Spinal cord (tissue), 10 donors: ENCODE results near the gene FBXL4. TPM values are rescaled to one million over a fixed set of nuclear protein-coding genes. Genes with fewer than 3 reads are reported as not detected.

ENCODE experiments used
- DNase-seq, 6 donors: peaks; one replicate each; pipeline versions ENCODE4 v3.0.0 to v3.0.0-alpha.2; 2013 to 2015; ENCODE audit warnings: low spot score in 6 of 6, low read depth in 4 of 6
- H3K27ac ChIP-seq: one replicate; pipeline ENCODE4 v1.5.1; 2013; ENCODE audit warnings: low read depth, low read length, control low read depth
- H3K27me3 ChIP-seq: one replicate; pipeline ENCODE4 v1.6.1; 2013; ENCODE audit warnings: low read length; ENCODE audit not compliant: control insufficient read depth, insufficient read depth
- H3K36me3 ChIP-seq: one replicate; pipeline ENCODE4 v1.6.1; 2013; ENCODE audit warnings: low read length; ENCODE audit not compliant: control insufficient read depth, insufficient read depth
- H3K4me1 ChIP-seq: one replicate; pipeline ENCODE4 v1.6.1; 2013; ENCODE audit warnings: low read length; ENCODE audit not compliant: control insufficient read depth, insufficient read depth
- H3K4me3 ChIP-seq: one replicate; pipeline ENCODE4 v1.5.1; 2013; ENCODE audit warnings: low read depth, low read length, control low read depth
- H3K9me3 ChIP-seq: one replicate; pipeline ENCODE4 v1.6.1; 2013; ENCODE audit warnings: low read length; ENCODE audit not compliant: control insufficient read depth, insufficient read depth
- WGBS: methylation state at CpG from one replicate; pipeline ENCODE4 v1.1.5; 2013; ENCODE audit warnings: missing lambda C conversion rate; ENCODE audit not compliant: insufficient coverage; 5-methylcytosine and 5-hydroxymethylcytosine counted together
- long read RNA-seq, 4 donors: transcript quantifications; one replicate each; lab custom pipeline, GENCODE V29; 2026
- polyA plus RNA-seq, 2 donors: library from polyadenylated mRNA; unstranded; fragments of 120-200 nt; gene quantifications; one replicate each; pipeline ENCODE4 v1.2.1, GENCODE V29; 2013; ENCODE audit not compliant: insufficient read length in 2 of 2
- total RNA-seq, 2 donors: library from RNA; depleted of rRNA in 1 of 2; stranded (reverse); fragments of 120-200 nt in 1 of 2; fragments of >200 nt in 1 of 2; gene quantifications; one replicate each; pipeline versions ENCODE4 v1.2.3 to v1.2.4, GENCODE V29; 2013 to 2014
- donor health status: healthy.

Gene FBXL4
- total RNA-seq (10 to 100 TPM; 22.1 to 35.4 TPM), polyA plus RNA-seq (10 to 100 TPM; 10.5 to 12.1 TPM)
- long read RNA-seq, donor 1, full-length matches to known transcripts, result 2 of 2 reads
- long read RNA-seq, donor 1, partial matches to known transcripts, result 0 of 2 reads
- long read RNA-seq, donor 1, other reads (novel, unspliced or antisense), result 0 of 2 reads
- long read RNA-seq, donor 2, result 0 reads
- long read RNA-seq, donor 3, result 0 reads
- long read RNA-seq, donor 4, partial matches to known transcripts, result 0 of 1 reads
- long read RNA-seq, donor 4, other reads (novel, unspliced or antisense), result 0 of 1 reads

GRCh38 chr6:98947411-98948292 is at the start of gene FBXL4:
FBXL4 (minus strand) TSS chr6:98947946; CDS start chr6:98926988, 20,958 bp downstream.
- no peaks in the 10 kb centered on the region for H3K27me3 ChIP-seq
- peak; percentile 42 to 89 (median 57) for DNase-seq
- peak within 1 kb of the TSS; percentile 69 for H3K4me3 ChIP-seq
- H3K4me1 ChIP-seq, result peaks cover 3% of the 10 kb centered on the region
- no peaks in the 10 kb centered on the region for H3K9me3 ChIP-seq
- H3K27ac ChIP-seq, result peak within 1 kb of the TSS; percentile 85
- WGBS, result 1% methylated on average over 69 of the region's 93 CpGs
- no peaks in the 10 kb centered on the region for H3K36me3 ChIP-seq

DNA sequence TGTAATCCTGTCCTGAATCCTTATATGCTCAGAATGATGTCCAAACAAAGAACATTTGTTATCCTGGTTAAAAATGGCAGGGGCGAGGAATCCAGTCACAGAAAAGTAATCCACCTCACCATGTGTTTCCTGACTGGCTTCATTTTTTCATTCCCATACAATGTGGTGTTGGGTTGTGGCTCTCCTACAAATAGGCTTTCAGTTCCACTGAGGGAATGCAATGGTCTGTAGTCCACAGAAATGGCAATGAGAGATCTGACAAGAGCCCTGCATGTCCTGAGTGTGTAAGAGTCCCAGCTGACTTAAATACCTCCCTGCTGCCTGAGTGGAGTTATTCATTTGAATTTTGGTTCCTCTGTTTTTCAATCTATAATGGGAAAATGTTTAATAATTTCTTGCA is 47.4 kb upstream of the FBXL4 start:
- WGBS, result no CpG with 5 or more reads among the region's 1 CpG
- no peak overlapping the region for H3K27ac ChIP-seq

GRCh38 chr6:98992535-98992934 is 44.8 kb upstream of the FBXL4 start:
- H3K27ac ChIP-seq, result no peak overlapping the region
- no peaks in the 10 kb centered on the region for H3K27me3 ChIP-seq
- no CpG with 5 or more reads among the region's 1 CpG for WGBS
- H3K4me3 ChIP-seq, result no peak overlapping the region
- no peaks in the 10 kb centered on the region for H3K36me3 ChIP-seq
- DNase-seq, result peak in 2 of 6 donors; percentile 14 to 82
- no peaks in the 10 kb centered on the region for H3K9me3 ChIP-seq
- H3K4me1 ChIP-seq, result no peaks in the 10 kb centered on the region

More for the DNA sequence above, 47.4 kb upstream of the FBXL4 start:
- Histone ChIP-seq H3K36me3 (no peaks in the 10 kb centered on the region), H3K4me3 (no peak overlapping the region), H3K9me3 (no peaks in the 10 kb centered on the region), H3K4me1 (no peaks in the 10 kb centered on the region), H3K27me3 (no peaks in the 10 kb centered on the region)
- DNase-seq, result no peak

GRCh38 chr6:98986071-98986615 is 38.4 kb upstream of the FBXL4 start:
- H3K36me3 ChIP-seq, result no peaks in the 10 kb centered on the region
- peak in 1 of 6 donors; percentile 27 for DNase-seq
- H3K27me3 ChIP-seq, result no peaks in the 10 kb centered on the region
- no CpG with 5 or more reads among the region's 1 CpG for WGBS
- no peaks in the 10 kb centered on the region for H3K9me3 ChIP-seq
- no peak overlapping the region for H3K4me3 ChIP-seq
- no peaks in the 10 kb centered on the region for H3K4me1 ChIP-seq
- H3K27ac ChIP-seq, result no peak overlapping the region

GRCh38 chr6:98985391-98985790 is 37.6 kb upstream of the FBXL4 start:
- Histone ChIP-seq H3K9me3 (no peaks in the 10 kb centered on the region), H3K27me3 (no peaks in the 10 kb centered on the region), H3K27ac (no peak overlapping the region), H3K36me3 (no peaks in the 10 kb centered on the region), H3K4me1 (no peaks in the 10 kb centered on the region), H3K4me3 (no peak overlapping the region)
- WGBS, result no CpG with 5 or more reads among the region's 1 CpG
- DNase-seq, result no peak

- WGBS, result no CpG with 5 or more reads among the region's 1 CpG
- Histone ChIP-seq H3K27me3 (no peaks in the 10 kb centered on the region), H3K4me3 (no peak overlapping the region), H3K27ac (no peak overlapping the region), H3K36me3 (no peaks in the 10 kb centered on the region), H3K4me1 (no peaks in the 10 kb centered on the region), H3K9me3 (no peaks in the 10 kb centered on the region)
- no peak for DNase-seq
These were observed 36.4 kb upstream of the FBXL4 start for GRCh38 chr6:98984121-98984520.

- Histone ChIP-seq H3K27me3 (no peaks in the 10 kb centered on the region), H3K9me3 (no peaks in the 10 kb centered on the region), H3K36me3 (no peaks in the 10 kb centered on the region), H3K4me3 (no peak overlapping the region), H3K27ac (no peak overlapping the region), H3K4me1 (no peaks in the 10 kb centered on the region)
- no peak for DNase-seq
- WGBS, result no CpG with 5 or more reads among the region's 1 CpG
These were observed 33.7 kb upstream of the FBXL4 start for GRCh38 chr6:98981473-98981872.

DNA sequence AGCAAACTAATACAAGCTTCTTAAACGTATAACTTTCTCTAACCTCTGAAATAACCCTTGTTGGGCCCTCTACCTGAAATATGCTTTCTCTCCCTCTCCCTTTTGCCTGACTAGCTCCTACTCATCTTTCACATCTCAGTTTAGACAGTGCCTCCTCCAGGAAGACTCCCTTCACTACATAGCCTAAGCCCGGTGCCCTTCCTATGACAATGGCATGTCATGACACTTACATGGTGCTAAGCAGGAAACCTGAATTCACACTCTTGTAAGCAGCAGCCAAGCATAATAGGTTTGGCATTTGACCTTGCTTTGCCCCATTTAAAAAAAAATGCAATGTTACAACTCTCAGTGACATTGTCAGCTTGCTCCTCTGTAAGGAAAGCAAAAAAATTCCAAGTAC is 33.1 kb upstream of the FBXL4 start:
- Histone ChIP-seq H3K4me1 (no peaks in the 10 kb centered on the region), H3K27me3 (no peaks in the 10 kb centered on the region), H3K9me3 (no peaks in the 10 kb centered on the region), H3K27ac (no peak overlapping the region), H3K36me3 (no peaks in the 10 kb centered on the region), H3K4me3 (no peak overlapping the region)
- no peak for DNase-seq
- 91% methylated on average over 2 of the region's 2 CpGs for WGBS

GRCh38 chr6:98977671-98978292 is 30.0 kb upstream of the FBXL4 start:
- Histone ChIP-seq H3K27me3 (no peaks in the 10 kb centered on the region), H3K36me3 (no peaks in the 10 kb centered on the region), H3K4me3 (no peak overlapping the region), H3K4me1 (no peaks in the 10 kb centered on the region), H3K9me3 (no peaks in the 10 kb centered on the region), H3K27ac (no peak overlapping the region)
- WGBS, result no CpG with 5 or more reads among the region's 2 CpGs
- peak in 2 of 6 donors; percentile 33 to 77 for DNase-seq
